ENCODE results near the gene OTOS. TPM values are rescaled to one million over a fixed set of nuclear protein-coding genes. Genes with fewer than 3 reads are reported as not detected.

The OTOS gene
- total RNA-seq, 1 experiment from 2014 or later: not detected

DNA sequence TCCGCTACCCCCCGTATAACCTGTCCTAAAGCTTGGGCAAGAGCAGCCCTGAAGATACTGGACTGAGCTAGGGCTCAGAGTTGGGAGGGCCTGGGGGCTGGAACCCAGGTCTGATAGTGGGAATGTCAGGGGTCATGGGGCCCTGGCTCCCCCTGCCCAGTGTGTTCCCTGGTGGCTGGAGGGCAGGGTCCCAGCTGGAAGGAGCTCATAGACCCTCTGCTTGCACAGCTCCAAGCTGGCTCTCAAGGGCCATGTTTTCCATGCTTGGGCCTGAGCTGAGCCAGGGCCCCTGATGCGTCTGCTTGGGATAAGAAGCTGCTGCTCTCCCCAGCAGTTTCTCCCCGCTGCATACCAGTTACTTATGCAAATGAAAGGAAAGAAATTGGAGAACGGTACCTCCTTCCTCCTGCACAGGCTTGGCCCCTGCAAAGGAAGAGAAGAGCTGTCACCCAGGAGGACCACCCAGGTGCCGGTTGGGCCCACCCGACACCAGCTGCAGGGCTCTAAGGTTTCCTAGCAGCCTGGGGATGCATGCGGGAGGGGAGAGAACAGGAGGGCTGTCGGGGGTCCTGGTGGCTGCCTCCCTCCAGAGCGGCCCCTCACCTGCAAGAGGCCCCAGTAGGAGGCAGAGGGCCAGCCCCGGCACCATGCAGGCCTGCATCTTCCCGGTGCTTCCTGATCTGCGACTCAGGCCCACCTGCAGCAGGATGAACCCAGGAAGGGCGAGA is 628 bp downstream of the OTOS start:
- H3K4me1 ChIP-seq (ENCODE audit: control insufficient read depth in 1 of 2, insufficient read depth in 2 of 2, low read length in 2 of 2): peaks cover 3 to 21% of the 10 kb centered on the region in 2 experiments; a peak in 3 of 4 replicates
- CTCF ChIA-PET: interaction anchor here (6.2 kb wide), 1 partner anchor 79 kb away, joined by 64 read pairs; no protein-coding TSS in a partner anchor
- no peaks in the 10 kb centered on the region for H3K36me3 ChIP-seq (ENCODE audit: control insufficient read depth in 1 of 2, insufficient read depth in 2 of 2, low read length in 2 of 2)
- POLR2A ChIA-PET: no interaction called here
- BruUV-seq (replicated peaks): no TSS peak
- no peak overlapping the region for H2AFZ ChIP-seq (ENCODE audit: low read depth, low read length, poor library complexity, severe bottlenecking)
- H4K20me1 ChIP-seq (ENCODE audit: insufficient read depth): no peaks in the 10 kb centered on the region
- ATAC-seq: no peak
- no peak overlapping the region for H3K9ac ChIP-seq (ENCODE audit: low read length)
- H3K4me2 ChIP-seq (ENCODE audit: low read length): no peak overlapping the region
- RAD21 ChIA-PET (ENCODE audit: low non-redundant PET in 1 of 2, low total read pairs in 2 of 2, uncharacterized antibody in 2 of 2, unreplicated experiment in 2 of 2): no interaction called here
- intact Hi-C loops (cut with micrococcal nuclease): loop anchor here (5.0 kb wide), 1 partner anchor 1783 kb away; no protein-coding TSS in a partner anchor
- no peak overlapping the region for H3K4me3 ChIP-seq (replicated peaks in 1 of 2; ENCODE audit: low read depth in 1 of 2, low read length in 2 of 2)
- H3K27me3 ChIP-seq (ENCODE audit: insufficient read depth, low read length): no peaks in the 10 kb centered on the region
- DNase-seq (ENCODE audit: low read depth, low spot score): no peak
- H3K79me2 ChIP-seq (ENCODE audit: insufficient read depth, low read length): peaks cover 14% of the 10 kb centered on the region
- no peaks in the 10 kb centered on the region for H3K9me3 ChIP-seq (ENCODE audit: control insufficient read depth in 1 of 2, insufficient read depth in 1 of 2, low read depth in 1 of 2, low read length in 2 of 2)
- no peak for TF ChIP-seq YY1 (IDR thresholded peaks at IDR 0.05; ENCODE audit: extremely low read depth, insufficient replicate concordance, low read depth, low read length)
- TF ChIP-seq TCF7L2 (IDR thresholded peaks at IDR 0.05; ENCODE audit: borderline replicate concordance, extremely low read depth, insufficient read depth, insufficient read length): no peak
- no peak overlapping the region for H3K27ac ChIP-seq (ENCODE audit: low read depth, low read length)
- no peaks in the 10 kb centered on the region for H3K9me2 ChIP-seq (ENCODE audit: insufficient read depth)

DNA sequence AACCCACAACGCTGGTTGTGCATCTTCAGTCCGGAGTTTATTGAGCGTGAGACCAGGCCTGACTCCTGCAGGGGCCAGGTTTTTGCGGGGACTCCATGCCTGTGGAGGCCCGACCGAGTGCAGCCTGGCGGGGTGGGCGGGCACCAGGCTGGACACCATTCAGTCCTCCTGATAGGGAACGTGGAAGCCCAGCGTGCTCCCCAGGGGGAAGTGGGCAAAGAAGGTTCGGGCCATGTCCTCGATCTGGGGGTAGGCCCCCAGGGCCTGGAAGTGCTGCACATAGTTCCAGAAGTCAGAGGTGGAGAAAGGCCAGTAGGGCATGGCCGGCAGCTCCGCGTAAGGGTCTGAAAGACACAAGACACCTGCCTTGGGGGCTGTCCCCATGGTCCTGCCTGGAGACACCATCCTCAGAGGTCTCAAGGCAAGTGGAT is 1.4 kb downstream of the OTOS start:
- H3K9me3 ChIP-seq (ENCODE audit: control insufficient read depth in 1 of 2, insufficient read depth in 1 of 2, low read depth in 1 of 2, low read length in 2 of 2): no peaks in the 10 kb centered on the region
- no peaks in the 10 kb centered on the region for H3K36me3 ChIP-seq (ENCODE audit: control insufficient read depth in 1 of 2, insufficient read depth in 2 of 2, low read length in 2 of 2)
- no peak overlapping the region for H3K9ac ChIP-seq (ENCODE audit: low read length)
- no peak overlapping the region for H3K27ac ChIP-seq (ENCODE audit: low read depth, low read length)
- ChIA-PET CTCF (interaction anchor here (1.2 kb wide), 1 partner anchor 78 kb away, joined by 3 read pairs; no protein-coding TSS in a partner anchor), RAD21 (ENCODE audit: low non-redundant PET in 1 of 2, low total read pairs in 2 of 2, uncharacterized antibody in 2 of 2, unreplicated experiment in 2 of 2) (no interaction called here), POLR2A (no interaction called here)
- TF ChIP-seq, protein P1, sequence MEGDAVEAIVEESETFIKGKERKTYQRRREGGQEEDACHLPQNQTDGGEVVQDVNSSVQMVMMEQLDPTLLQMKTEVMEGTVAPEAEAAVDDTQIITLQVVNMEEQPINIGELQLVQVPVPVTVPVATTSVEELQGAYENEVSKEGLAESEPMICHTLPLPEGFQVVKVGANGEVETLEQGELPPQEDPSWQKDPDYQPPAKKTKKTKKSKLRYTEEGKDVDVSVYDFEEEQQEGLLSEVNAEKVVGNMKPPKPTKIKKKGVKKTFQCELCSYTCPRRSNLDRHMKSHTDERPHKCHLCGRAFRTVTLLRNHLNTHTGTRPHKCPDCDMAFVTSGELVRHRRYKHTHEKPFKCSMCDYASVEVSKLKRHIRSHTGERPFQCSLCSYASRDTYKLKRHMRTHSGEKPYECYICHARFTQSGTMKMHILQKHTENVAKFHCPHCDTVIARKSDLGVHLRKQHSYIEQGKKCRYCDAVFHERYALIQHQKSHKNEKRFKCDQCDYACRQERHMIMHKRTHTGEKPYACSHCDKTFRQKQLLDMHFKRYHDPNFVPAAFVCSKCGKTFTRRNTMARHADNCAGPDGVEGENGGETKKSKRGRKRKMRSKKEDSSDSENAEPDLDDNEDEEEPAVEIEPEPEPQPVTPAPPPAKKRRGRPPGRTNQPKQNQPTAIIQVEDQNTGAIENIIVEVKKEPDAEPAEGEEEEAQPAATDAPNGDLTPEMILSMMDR (IDR thresholded peaks at IDR 0.05 in 2 of 3, conservative IDR thresholded peaks at IDR 0.05 in 1 of 3; ENCODE audit: borderline replicate concordance in 1 of 3, insufficient read depth in 1 of 3, low read depth in 2 of 3, low read length in 2 of 3): no peak
- H3K9me2 ChIP-seq (ENCODE audit: insufficient read depth): no peaks in the 10 kb centered on the region
- peaks cover 22% of the 10 kb centered on the region for H3K79me2 ChIP-seq (ENCODE audit: insufficient read depth, low read length)
- intact Hi-C loops (cut with micrococcal nuclease): no loop called here
- H3K4me2 ChIP-seq (ENCODE audit: low read length): no peak overlapping the region
- no peaks in the 10 kb centered on the region for H3K27me3 ChIP-seq (ENCODE audit: insufficient read depth, low read length)
- H3K4me1 ChIP-seq (ENCODE audit: control insufficient read depth in 1 of 2, insufficient read depth in 2 of 2, low read length in 2 of 2): peaks cover 7 to 24% of the 10 kb centered on the region in 2 experiments; a peak in 3 of 4 replicates
- DNase-seq (ENCODE audit: low read depth, low spot score): no peak
- H2AFZ ChIP-seq (ENCODE audit: low read depth, low read length, poor library complexity, severe bottlenecking): no peak overlapping the region
- BruUV-seq (replicated peaks): no TSS peak
- H3K4me3 ChIP-seq (replicated peaks in 1 of 2; ENCODE audit: low read depth in 1 of 2, low read length in 2 of 2): no peak overlapping the region
- H4K20me1 ChIP-seq (ENCODE audit: insufficient read depth): no peaks in the 10 kb centered on the region
- ATAC-seq: no peak

Data from HCT116 (cell line).